Mesendoderm (in vitro differentiated cells): ENCODE results near the gene JAM2.

Experiments
- DNase-seq: peaks from one replicate; pipeline ENCODE4 v3.0.0; 2013
- H2AK5ac ChIP-seq: 2 replicates; pipeline ENCODE4 v1.6.1; 2013; ENCODE audit warnings: low read length, inconsistent platforms
- H2BK120ac ChIP-seq: 2 replicates; pipeline ENCODE4 v1.6.1; 2013; ENCODE audit warnings: low read depth, mild to moderate bottlenecking, low read length, moderate library complexity, mixed read lengths
- H2BK15ac ChIP-seq: replicated peaks from 2 replicates; pipeline ENCODE4 v1.6.1; 2013; ENCODE audit warnings: low read depth, mild to moderate bottlenecking, moderate library complexity
- H2BK5ac ChIP-seq: 2 replicates; pipeline ENCODE4 v1.6.1; 2013; ENCODE audit warnings: low read length, inconsistent platforms
- H3K18ac ChIP-seq: 2 replicates; pipeline ENCODE4 v1.6.1; 2013; ENCODE audit warnings: mild to moderate bottlenecking, low read length, mixed read lengths
- H3K23ac ChIP-seq: one replicate; pipeline ENCODE4 v1.6.1; 2013; ENCODE audit warnings: low read length
- H3K27ac ChIP-seq: 2 replicates; pipeline ENCODE4 v1.5.1; 2013; ENCODE audit warnings: low read depth, mild to moderate bottlenecking, inconsistent platforms, low read length, moderate library complexity
- H3K27me3 ChIP-seq: 2 replicates; pipeline ENCODE4 v1.6.1; 2013; ENCODE audit warnings: low read length, control low read depth, mild to moderate bottlenecking, inconsistent platforms; ENCODE audit not compliant: insufficient read depth, poor library complexity
- H3K36me3 ChIP-seq: 2 replicates; pipeline ENCODE4 v1.6.1; 2013; ENCODE audit warnings: low read length, inconsistent platforms; ENCODE audit not compliant: control insufficient read depth, insufficient read depth
- H3K4ac ChIP-seq: one replicate; pipeline ENCODE4 v1.6.1; 2013; ENCODE audit warnings: low read depth, mild to moderate bottlenecking, low read length, moderate library complexity
- H3K4me1 ChIP-seq: 2 replicates; pipeline ENCODE4 v1.6.1; 2013; ENCODE audit warnings: low read depth, low read length, inconsistent platforms; ENCODE audit not compliant: control insufficient read depth
- H3K4me2 ChIP-seq: 2 replicates; pipeline ENCODE4 v1.6.1; 2013; ENCODE audit warnings: low read length
- H3K4me3 ChIP-seq: 2 replicates; pipeline ENCODE4 v1.5.1; 2013; ENCODE audit warnings: mild to moderate bottlenecking, low read length
- H3K56ac ChIP-seq: one replicate; pipeline ENCODE4 v1.6.1; 2013; ENCODE audit warnings: low read length
- H3K79me1 ChIP-seq: 2 replicates; pipeline ENCODE4 v1.6.1; 2013; ENCODE audit warnings: low read length, inconsistent platforms
- H3K79me2 ChIP-seq: 2 replicates; pipeline ENCODE4 v1.6.1; 2013; ENCODE audit warnings: mild to moderate bottlenecking, low read length; ENCODE audit not compliant: control insufficient read depth, insufficient read depth
- H3K9ac ChIP-seq: 2 replicates; pipeline ENCODE4 v1.6.1; 2013; ENCODE audit warnings: low read length, inconsistent platforms
- H4K5ac ChIP-seq: one replicate; pipeline ENCODE4 v1.6.1; 2013; ENCODE audit warnings: low read length
- H4K8ac ChIP-seq: one replicate; pipeline ENCODE4 v1.6.1; 2013; ENCODE audit warnings: low read depth, mild to moderate bottlenecking, control low read depth, low read length, moderate library complexity
- WGBS: extraction: QIAGEN DNeasy Blood & Tissue Kit; methylation state at CpG from one replicate; pipeline ENCODE4 v1.1.7; 2013; ENCODE audit warnings: low lambda C conversion rate, missing lambda C conversion rate; ENCODE audit not compliant: insufficient coverage; ENCODE audit errors: extremely low coverage; 5-methylcytosine and 5-hydroxymethylcytosine counted together

The JAM2 gene

GRCh38 chr21:25676451-25676850, 37.4 kb downstream of the JAM2 start:
- Histone ChIP-seq H3K4me2 (no peak overlapping the region), H2BK120ac (no peak overlapping the region), H3K23ac (no peak overlapping the region), H4K5ac (no peak overlapping the region), H3K79me2 (no peaks in the 10 kb centered on the region), H3K27ac (no peak overlapping the region), H3K4ac (no peak overlapping the region), H2BK5ac (no peak overlapping the region), H3K4me1 (no peaks in the 10 kb centered on the region), H2AK5ac (no peak overlapping the region), H4K8ac (no peak overlapping the region), H3K79me1 (no peaks in the 10 kb centered on the region), H3K36me3 (no peaks in the 10 kb centered on the region), H2BK15ac (no peak overlapping the region), H3K56ac (no peak overlapping the region), H3K18ac (no peak overlapping the region), H3K9ac (no peak overlapping the region), H3K27me3 (no peaks in the 10 kb centered on the region), H3K4me3 (no peak overlapping the region)
- no peak for DNase-seq

- Histone ChIP-seq H4K5ac (no peak overlapping the region), H3K27me3 (no peaks in the 10 kb centered on the region), H3K23ac (no peak overlapping the region), H2BK5ac (no peak overlapping the region), H3K36me3 (no peaks in the 10 kb centered on the region), H3K27ac (no peak overlapping the region), H4K8ac (no peak overlapping the region), H3K4ac (no peak overlapping the region), H3K4me1 (no peaks in the 10 kb centered on the region), H3K79me2 (no peaks in the 10 kb centered on the region), H3K9ac (no peak overlapping the region), H3K56ac (no peak overlapping the region), H3K4me2 (no peak overlapping the region), H3K79me1 (no peaks in the 10 kb centered on the region), H3K4me3 (no peak overlapping the region), H3K18ac (no peak overlapping the region), H2BK15ac (no peak overlapping the region), H2AK5ac (no peak overlapping the region), H2BK120ac (no peak overlapping the region)
- DNase-seq = peak; percentile 3
- no CpG with 5 or more reads among the region's 9 CpGs for WGBS
These were observed 43.3 kb downstream of the JAM2 start for GRCh38 chr21:25682382-25682781.

GRCh38 chr21:25687787-25688186, 48.7 kb downstream of the JAM2 start:
- no peaks in the 10 kb centered on the region for H3K4me1 ChIP-seq
- no peak overlapping the region for H2BK120ac ChIP-seq
- no peak overlapping the region for H3K4me2 ChIP-seq
- H3K79me1 ChIP-seq = no peaks in the 10 kb centered on the region
- no peak overlapping the region for H3K27ac ChIP-seq
- no peak overlapping the region for H3K18ac ChIP-seq
- no peak overlapping the region for H2AK5ac ChIP-seq
- WGBS = no CpG with 5 or more reads among the region's 4 CpGs
- H3K79me2 ChIP-seq = no peaks in the 10 kb centered on the region
- H3K27me3 ChIP-seq = no peaks in the 10 kb centered on the region
- no peaks in the 10 kb centered on the region for H3K36me3 ChIP-seq
- no peak overlapping the region for H3K23ac ChIP-seq
- no peak overlapping the region for H4K5ac ChIP-seq
- no peak overlapping the region for H2BK15ac ChIP-seq
- H4K8ac ChIP-seq = no peak overlapping the region
- no peak overlapping the region for H2BK5ac ChIP-seq
- no peak overlapping the region for H3K4ac ChIP-seq
- no peak overlapping the region for H3K56ac ChIP-seq
- no peak overlapping the region for H3K9ac ChIP-seq
- no peak overlapping the region for H3K4me3 ChIP-seq
- DNase-seq = no peak

- H4K8ac ChIP-seq = no peak overlapping the region
- H4K5ac ChIP-seq = no peak overlapping the region
- H2BK120ac ChIP-seq = no peak overlapping the region
- H3K18ac ChIP-seq = no peak overlapping the region
- H2AK5ac ChIP-seq = no peak overlapping the region
- H3K9ac ChIP-seq = no peak overlapping the region
- H3K4me1 ChIP-seq = no peaks in the 10 kb centered on the region
- H3K79me2 ChIP-seq = no peaks in the 10 kb centered on the region
- H3K23ac ChIP-seq = no peak overlapping the region
- no peak overlapping the region for H2BK5ac ChIP-seq
- H3K27ac ChIP-seq = no peak overlapping the region
- H3K79me1 ChIP-seq = no peaks in the 10 kb centered on the region
- H3K36me3 ChIP-seq = no peaks in the 10 kb centered on the region
- no peak overlapping the region for H3K56ac ChIP-seq
- no peak overlapping the region for H3K4ac ChIP-seq
- WGBS = no CpG with 5 or more reads among the region's 9 CpGs
- no peak overlapping the region for H2BK15ac ChIP-seq
- no peak overlapping the region for H3K4me2 ChIP-seq
- no peak overlapping the region for H3K4me3 ChIP-seq
- DNase-seq = no peak
- H3K27me3 ChIP-seq = no peaks in the 10 kb centered on the region
These were observed 49.5 kb downstream of the JAM2 start for GRCh38 chr21:25688275-25689155.

- H3K27ac ChIP-seq = no peak overlapping the region
- no peak for DNase-seq
These were observed 50.2 kb downstream of the JAM2 start for GRCh38 chr21:25689226-25689625.

GRCh38 chr21:25691976-25692375, 52.9 kb downstream of the JAM2 start:
- Histone ChIP-seq H3K79me2 (no peaks in the 10 kb centered on the region), H3K4ac (no peak overlapping the region), H3K36me3 (no peaks in the 10 kb centered on the region), H3K27me3 (no peaks in the 10 kb centered on the region), H3K56ac (no peak overlapping the region), H2AK5ac (no peak overlapping the region), H3K4me2 (no peak overlapping the region), H3K18ac (no peak overlapping the region), H4K8ac (no peak overlapping the region), H2BK120ac (no peak overlapping the region), H4K5ac (no peak overlapping the region), H3K79me1 (no peaks in the 10 kb centered on the region), H3K4me3 (no peak overlapping the region), H3K27ac (no peak overlapping the region), H2BK5ac (no peak overlapping the region), H3K4me1 (no peaks in the 10 kb centered on the region), H3K9ac (no peak overlapping the region), H2BK15ac (no peak overlapping the region), H3K23ac (no peak overlapping the region)
- WGBS = no CpG with 5 or more reads among the region's 3 CpGs
- no peak for DNase-seq

More at GRCh38 chr21:25689226-25689625, 50.2 kb downstream of the JAM2 start:
- H3K23ac ChIP-seq = no peak overlapping the region
- no peak overlapping the region for H4K8ac ChIP-seq
- no peak overlapping the region for H3K56ac ChIP-seq
- H3K36me3 ChIP-seq = no peaks in the 10 kb centered on the region
- no CpG with 5 or more reads among the region's 1 CpG for WGBS
- H3K4me1 ChIP-seq = no peaks in the 10 kb centered on the region
- no peak overlapping the region for H2BK5ac ChIP-seq
- H3K9ac ChIP-seq = no peak overlapping the region
- H2BK15ac ChIP-seq = no peak overlapping the region
- no peaks in the 10 kb centered on the region for H3K79me2 ChIP-seq
- H3K18ac ChIP-seq = no peak overlapping the region
- H2BK120ac ChIP-seq = no peak overlapping the region
- no peak overlapping the region for H3K4ac ChIP-seq
- no peaks in the 10 kb centered on the region for H3K79me1 ChIP-seq
- H3K4me2 ChIP-seq = no peak overlapping the region
- H3K27me3 ChIP-seq = no peaks in the 10 kb centered on the region
- H2AK5ac ChIP-seq = no peak overlapping the region
- no peak overlapping the region for H3K4me3 ChIP-seq
- H4K5ac ChIP-seq = no peak overlapping the region
